HEK293 (cell line): ENCODE measurements around the gene CFAP58.
A peak's percentile ranks its signal among the peaks of the same experiment; 100 is the strongest.

Experiments
- GLIS1 ChIP-seq: fragments of 450-650 bp; formaldehyde crosslinking; IDR thresholded peaks from 2 replicates; pipeline ENCODE4 v1.5.1; 2016; ENCODE audit warnings: missing biosample characterization, missing genetic modification characterization
- KLF16 ChIP-seq: fragments of 450-650 bp; formaldehyde crosslinking; IDR thresholded peaks from 2 replicates; pipeline ENCODE4 v1.5.1; 2017; ENCODE audit warnings: missing biosample characterization, missing genetic modification characterization
- PRDM1 ChIP-seq: fragments of 450-650 bp; formaldehyde crosslinking; IDR thresholded peaks from 2 replicates; pipeline ENCODE4; 2016; ENCODE audit warnings: missing biosample characterization, missing genetic modification characterization
- SP2 ChIP-seq: fragments of 450-650 bp; formaldehyde crosslinking; IDR thresholded peaks from 2 replicates; pipeline ENCODE4 v1.5.1; 2016; ENCODE audit warnings: missing biosample characterization, missing genetic modification characterization
- ZBTB17 ChIP-seq: fragments of 450-650 bp; formaldehyde crosslinking; IDR thresholded peaks from 2 replicates; pipeline ENCODE4 v1.5.1; 2016; ENCODE audit warnings: missing biosample characterization, missing genetic modification characterization
- ZFP69B ChIP-seq: fragments of 450-650 bp; formaldehyde crosslinking; IDR thresholded peaks from 2 replicates; pipeline ENCODE4 v1.5.1; 2016; ENCODE audit warnings: missing biosample characterization, missing genetic modification characterization
- ZNF121 ChIP-seq: fragments of 450-650 bp; formaldehyde crosslinking; IDR thresholded peaks from 2 replicates; pipeline ENCODE4 v1.5.1; 2016; ENCODE audit warnings: missing biosample characterization, missing genetic modification characterization
- ZNF138 ChIP-seq: fragments of 450-650 bp; formaldehyde crosslinking; IDR thresholded peaks from 2 replicates; pipeline ENCODE4 v1.5.1; 2016; ENCODE audit warnings: missing biosample characterization, missing genetic modification characterization, borderline replicate concordance
- ZNF16 ChIP-seq: fragments of 450-650 bp; formaldehyde crosslinking; IDR thresholded peaks from 2 replicates; pipeline ENCODE4 v1.5.1; 2016; ENCODE audit warnings: low read depth, missing biosample characterization, missing genetic modification characterization
- ZNF19 ChIP-seq: fragments of 450-650 bp; formaldehyde crosslinking; IDR thresholded peaks from 2 replicates; pipeline ENCODE4; 2016; ENCODE audit warnings: missing biosample characterization, missing genetic modification characterization, low read depth
- ZNF24 ChIP-seq: fragments of 450-650 bp; formaldehyde crosslinking; IDR thresholded peaks from 2 replicates; pipeline ENCODE4 v1.5.1; 2016; ENCODE audit warnings: missing biosample characterization, missing genetic modification characterization
- ZNF426 ChIP-seq: fragments of 450-650 bp; formaldehyde crosslinking; IDR thresholded peaks from 2 replicates; pipeline ENCODE4 v1.5.1; 2017; ENCODE audit warnings: missing biosample characterization, missing genetic modification characterization, mild to moderate bottlenecking, inconsistent platforms, moderate library complexity
- ZNF433 ChIP-seq: fragments of 450-650 bp; formaldehyde crosslinking; IDR thresholded peaks from 2 replicates; pipeline ENCODE4 v1.5.1; 2016; ENCODE audit warnings: missing biosample characterization, missing genetic modification characterization, low read depth
- ZNF555 ChIP-seq: fragments of 450-650 bp; formaldehyde crosslinking; conservative IDR thresholded peaks from 2 replicates; pipeline ENCODE4 v1.5.1; 2017; ENCODE audit warnings: missing biosample characterization, mild to moderate bottlenecking, missing genetic modification characterization, inconsistent platforms
- ZNF600 ChIP-seq: fragments of 450-650 bp; formaldehyde crosslinking; IDR thresholded peaks from 2 replicates; pipeline ENCODE4 v1.5.1; 2016; ENCODE audit warnings: missing biosample characterization, missing genetic modification characterization
- ZNF624 ChIP-seq: fragments of 450-650 bp; formaldehyde crosslinking; IDR thresholded peaks from 2 replicates; pipeline ENCODE4 v1.5.1; 2017; ENCODE audit warnings: missing biosample characterization, missing genetic modification characterization
- ZNF626 ChIP-seq: fragments of 450-650 bp; sonication (Bioruptor Pico); formaldehyde crosslinking; IDR thresholded peaks from 2 replicates; pipeline ENCODE4 v1.5.1; 2018; ENCODE audit warnings: missing biosample characterization, missing genetic modification characterization, inconsistent platforms
- ZNF629 ChIP-seq: fragments of 450-650 bp; formaldehyde crosslinking; IDR thresholded peaks from 2 replicates; pipeline ENCODE4 v1.5.1; 2017; ENCODE audit warnings: missing biosample characterization, missing genetic modification characterization
- ZSCAN16 ChIP-seq: fragments of 450-650 bp; formaldehyde crosslinking; IDR thresholded peaks from 2 replicates; pipeline ENCODE4 v1.5.1; 2016; ENCODE audit warnings: missing biosample characterization, missing genetic modification characterization
- TF ChIP-seq, protein P1 (sequence below): fragments of 450-650 bp; formaldehyde crosslinking; IDR thresholded peaks from 2 replicates; pipeline ENCODE4 v1.5.1; 2016; ENCODE audit warnings: missing biosample characterization, missing genetic modification characterization
- TF ChIP-seq, protein P2 (sequence below): fragments of 450-650 bp; IDR thresholded peaks from 2 replicates; pipeline ENCODE4 v1.5.1; 2018; ENCODE audit warnings: missing biosample characterization, missing genetic modification characterization
- TF ChIP-seq, protein P3 (sequence below): fragments of 450-650 bp; formaldehyde crosslinking; conservative IDR thresholded peaks from 2 replicates; pipeline ENCODE4 v1.5.1; 2016; ENCODE audit warnings: low read depth, missing biosample characterization, missing genetic modification characterization
- TF ChIP-seq, protein P4 (sequence below): fragments of 450-650 bp; formaldehyde crosslinking; IDR thresholded peaks from 2 replicates; pipeline ENCODE4 v1.5.1; 2016; ENCODE audit warnings: missing biosample characterization, missing genetic modification characterization

CFAP58 gene

DNA sequence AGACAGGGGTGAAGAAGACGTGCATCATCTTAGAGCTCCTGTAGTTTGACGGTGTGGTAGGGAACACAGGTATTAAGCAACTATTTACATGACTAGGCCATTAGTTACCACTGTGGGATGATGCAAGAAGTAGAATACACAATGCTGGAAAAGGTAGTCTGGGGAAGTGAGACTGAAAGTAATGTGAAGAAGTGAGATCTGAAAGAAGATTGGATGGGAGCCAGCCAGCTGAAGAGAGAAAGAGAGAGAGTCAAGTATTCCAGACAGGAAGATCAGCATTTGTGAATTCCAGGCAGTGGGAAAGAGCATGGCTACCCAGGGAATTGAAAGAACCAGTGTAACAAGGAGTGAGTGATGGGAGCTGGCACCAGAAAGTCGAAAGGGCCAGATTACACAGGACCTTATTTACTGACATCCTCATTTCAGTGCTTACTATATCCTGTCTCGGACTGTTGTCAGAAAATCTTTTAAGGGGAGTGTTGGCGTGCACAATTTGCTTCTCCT is 4.0 kb upstream of the CFAP58 start (continued):
- TF ChIP-seq GLIS1 (tag by site-specific recombination) = no peak
- TF ChIP-seq, protein P1, sequence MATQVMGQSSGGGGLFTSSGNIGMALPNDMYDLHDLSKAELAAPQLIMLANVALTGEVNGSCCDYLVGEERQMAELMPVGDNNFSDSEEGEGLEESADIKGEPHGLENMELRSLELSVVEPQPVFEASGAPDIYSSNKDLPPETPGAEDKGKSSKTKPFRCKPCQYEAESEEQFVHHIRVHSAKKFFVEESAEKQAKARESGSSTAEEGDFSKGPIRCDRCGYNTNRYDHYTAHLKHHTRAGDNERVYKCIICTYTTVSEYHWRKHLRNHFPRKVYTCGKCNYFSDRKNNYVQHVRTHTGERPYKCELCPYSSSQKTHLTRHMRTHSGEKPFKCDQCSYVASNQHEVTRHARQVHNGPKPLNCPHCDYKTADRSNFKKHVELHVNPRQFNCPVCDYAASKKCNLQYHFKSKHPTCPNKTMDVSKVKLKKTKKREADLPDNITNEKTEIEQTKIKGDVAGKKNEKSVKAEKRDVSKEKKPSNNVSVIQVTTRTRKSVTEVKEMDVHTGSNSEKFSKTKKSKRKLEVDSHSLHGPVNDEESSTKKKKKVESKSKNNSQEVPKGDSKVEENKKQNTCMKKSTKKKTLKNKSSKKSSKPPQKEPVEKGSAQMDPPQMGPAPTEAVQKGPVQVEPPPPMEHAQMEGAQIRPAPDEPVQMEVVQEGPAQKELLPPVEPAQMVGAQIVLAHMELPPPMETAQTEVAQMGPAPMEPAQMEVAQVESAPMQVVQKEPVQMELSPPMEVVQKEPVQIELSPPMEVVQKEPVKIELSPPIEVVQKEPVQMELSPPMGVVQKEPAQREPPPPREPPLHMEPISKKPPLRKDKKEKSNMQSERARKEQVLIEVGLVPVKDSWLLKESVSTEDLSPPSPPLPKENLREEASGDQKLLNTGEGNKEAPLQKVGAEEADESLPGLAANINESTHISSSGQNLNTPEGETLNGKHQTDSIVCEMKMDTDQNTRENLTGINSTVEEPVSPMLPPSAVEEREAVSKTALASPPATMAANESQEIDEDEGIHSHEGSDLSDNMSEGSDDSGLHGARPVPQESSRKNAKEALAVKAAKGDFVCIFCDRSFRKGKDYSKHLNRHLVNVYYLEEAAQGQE (tag by site-specific recombination) = no peak
- TF ChIP-seq, protein P2, sequence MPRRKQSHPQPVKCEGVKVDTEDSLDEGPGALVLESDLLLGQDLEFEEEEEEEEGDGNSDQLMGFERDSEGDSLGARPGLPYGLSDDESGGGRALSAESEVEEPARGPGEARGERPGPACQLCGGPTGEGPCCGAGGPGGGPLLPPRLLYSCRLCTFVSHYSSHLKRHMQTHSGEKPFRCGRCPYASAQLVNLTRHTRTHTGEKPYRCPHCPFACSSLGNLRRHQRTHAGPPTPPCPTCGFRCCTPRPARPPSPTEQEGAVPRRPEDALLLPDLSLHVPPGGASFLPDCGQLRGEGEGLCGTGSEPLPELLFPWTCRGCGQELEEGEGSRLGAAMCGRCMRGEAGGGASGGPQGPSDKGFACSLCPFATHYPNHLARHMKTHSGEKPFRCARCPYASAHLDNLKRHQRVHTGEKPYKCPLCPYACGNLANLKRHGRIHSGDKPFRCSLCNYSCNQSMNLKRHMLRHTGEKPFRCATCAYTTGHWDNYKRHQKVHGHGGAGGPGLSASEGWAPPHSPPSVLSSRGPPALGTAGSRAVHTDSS (tag by site-specific recombination) = no peak
- no peak for TF ChIP-seq ZNF433 (tag by site-specific recombination)
- TF ChIP-seq ZFP69B = 0 out of 2 replicates have a peak, but pooled peaks have one; percentile 34
- TF ChIP-seq, protein P3, sequence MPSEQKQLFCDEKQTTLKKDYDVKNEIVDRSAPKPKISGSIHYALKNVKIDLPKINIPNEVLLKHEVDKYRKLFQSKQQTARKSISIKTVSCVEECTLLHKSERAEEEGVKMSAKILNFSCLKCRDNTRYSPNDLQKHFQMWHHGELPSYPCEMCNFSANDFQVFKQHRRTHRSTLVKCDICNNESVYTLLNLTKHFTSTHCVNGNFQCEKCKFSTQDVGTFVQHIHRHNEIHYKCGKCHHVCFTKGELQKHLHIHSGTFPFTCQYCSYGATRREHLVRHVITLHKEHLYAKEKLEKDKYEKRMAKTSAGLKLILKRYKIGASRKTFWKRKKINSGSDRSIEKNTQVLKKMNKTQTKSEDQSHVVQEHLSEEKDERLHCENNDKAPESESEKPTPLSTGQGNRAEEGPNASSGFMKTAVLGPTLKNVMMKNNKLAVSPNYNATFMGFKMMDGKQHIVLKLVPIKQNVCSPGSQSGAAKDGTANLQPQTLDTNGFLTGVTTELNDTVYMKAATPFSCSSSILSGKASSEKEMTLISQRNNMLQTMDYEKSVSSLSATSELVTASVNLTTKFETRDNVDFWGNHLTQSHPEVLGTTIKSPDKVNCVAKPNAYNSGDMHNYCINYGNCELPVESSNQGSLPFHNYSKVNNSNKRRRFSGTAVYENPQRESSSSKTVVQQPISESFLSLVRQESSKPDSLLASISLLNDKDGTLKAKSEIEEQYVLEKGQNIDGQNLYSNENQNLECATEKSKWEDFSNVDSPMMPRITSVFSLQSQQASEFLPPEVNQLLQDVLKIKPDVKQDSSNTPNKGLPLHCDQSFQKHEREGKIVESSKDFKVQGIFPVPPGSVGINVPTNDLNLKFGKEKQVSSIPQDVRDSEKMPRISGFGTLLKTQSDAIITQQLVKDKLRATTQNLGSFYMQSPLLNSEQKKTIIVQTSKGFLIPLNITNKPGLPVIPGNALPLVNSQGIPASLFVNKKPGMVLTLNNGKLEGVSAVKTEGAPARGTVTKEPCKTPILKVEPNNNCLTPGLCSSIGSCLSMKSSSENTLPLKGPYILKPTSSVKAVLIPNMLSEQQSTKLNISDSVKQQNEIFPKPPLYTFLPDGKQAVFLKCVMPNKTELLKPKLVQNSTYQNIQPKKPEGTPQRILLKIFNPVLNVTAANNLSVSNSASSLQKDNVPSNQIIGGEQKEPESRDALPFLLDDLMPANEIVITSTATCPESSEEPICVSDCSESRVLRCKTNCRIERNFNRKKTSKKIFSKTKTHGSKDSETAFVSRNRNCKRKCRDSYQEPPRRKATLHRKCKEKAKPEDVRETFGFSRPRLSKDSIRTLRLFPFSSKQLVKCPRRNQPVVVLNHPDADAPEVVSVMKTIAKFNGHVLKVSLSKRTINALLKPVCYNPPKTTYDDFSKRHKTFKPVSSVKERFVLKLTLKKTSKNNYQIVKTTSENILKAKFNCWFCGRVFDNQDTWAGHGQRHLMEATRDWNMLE (tag by site-specific recombination) = 0 out of 2 replicates have a peak, but pooled peaks have one; percentile 17
- no peak for TF ChIP-seq ZNF24 (tag by site-specific recombination)
- TF ChIP-seq ZNF626 = no peak
- TF ChIP-seq ZNF19 (tag by site-specific recombination) = no peak
- no peak for TF ChIP-seq KLF16
- no peak for TF ChIP-seq ZNF121 (tag by site-specific recombination)
- TF ChIP-seq, protein P4, sequence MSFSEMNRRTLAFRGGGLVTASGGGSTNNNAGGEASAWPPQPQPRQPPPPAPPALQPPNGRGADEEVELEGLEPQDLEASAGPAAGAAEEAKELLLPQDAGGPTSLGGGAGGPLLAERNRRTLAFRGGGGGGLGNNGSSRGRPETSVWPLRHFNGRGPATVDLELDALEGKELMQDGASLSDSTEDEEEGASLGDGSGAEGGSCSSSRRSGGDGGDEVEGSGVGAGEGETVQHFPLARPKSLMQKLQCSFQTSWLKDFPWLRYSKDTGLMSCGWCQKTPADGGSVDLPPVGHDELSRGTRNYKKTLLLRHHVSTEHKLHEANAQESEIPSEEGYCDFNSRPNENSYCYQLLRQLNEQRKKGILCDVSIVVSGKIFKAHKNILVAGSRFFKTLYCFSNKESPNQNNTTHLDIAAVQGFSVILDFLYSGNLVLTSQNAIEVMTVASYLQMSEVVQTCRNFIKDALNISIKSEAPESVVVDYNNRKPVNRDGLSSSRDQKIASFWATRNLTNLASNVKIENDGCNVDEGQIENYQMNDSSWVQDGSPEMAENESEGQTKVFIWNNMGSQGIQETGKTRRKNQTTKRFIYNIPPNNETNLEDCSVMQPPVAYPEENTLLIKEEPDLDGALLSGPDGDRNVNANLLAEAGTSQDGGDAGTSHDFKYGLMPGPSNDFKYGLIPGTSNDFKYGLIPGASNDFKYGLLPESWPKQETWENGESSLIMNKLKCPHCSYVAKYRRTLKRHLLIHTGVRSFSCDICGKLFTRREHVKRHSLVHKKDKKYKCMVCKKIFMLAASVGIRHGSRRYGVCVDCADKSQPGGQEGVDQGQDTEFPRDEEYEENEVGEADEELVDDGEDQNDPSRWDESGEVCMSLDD (tag by site-specific recombination) = 0 out of 2 replicates have a peak, but pooled peaks have one; percentile 31
- TF ChIP-seq ZNF16 (tag by site-specific recombination) = no peak
- TF ChIP-seq PRDM1 (tag by site-specific recombination) = peak; percentile 54; the same call in 1 of the 2 replicates
- TF ChIP-seq ZNF555 = no peak
- no peak for TF ChIP-seq SP2 (tag by site-specific recombination)
- no peak for TF ChIP-seq ZSCAN16
- no peak for TF ChIP-seq ZNF426
- no peak for TF ChIP-seq ZNF138
- 0 out of 2 replicates have a peak, but pooled peaks have one; percentile 8 for TF ChIP-seq ZNF629
- no peak for TF ChIP-seq ZNF624 (tag by site-specific recombination)
- TF ChIP-seq ZNF600 (tag by site-specific recombination) = peak; percentile 51
- TF ChIP-seq ZBTB17 (tag by site-specific recombination) = peak; percentile 70
- TF ChIP-seq, all 188 proteins: peak for 14
